ENCODE results near the gene BET1L. TPM values are rescaled to one million over a fixed set of nuclear protein-coding genes. Genes with fewer than 3 reads are reported as not detected.

BET1L gene
- 18.6 and 20.2 TPM in 2 replicates for total RNA-seq

GRCh38 chr11:207208-207862, at the start of gene BET1L, which contains the start of gene RIC8A:
Gene BET1L (minus strand): TSS chr11:207399. CDS start chr11:207321, 78 bp downstream.
Gene RIC8A (plus strand): TSS chr11:207708. CDS start chr11:208855, 1,147 bp downstream.

GRCh38 chr11:236774-237767, 29.9 kb upstream of the BET1L start, which contains the start of gene PSMD13:
Gene PSMD13 (plus strand): TSS chr11:236976. CDS start chr11:237050, 74 bp downstream.

GRCh38 chr11:235997-236773, 29.0 kb upstream of the BET1L start, which contains the start of gene SIRT3:
Gene SIRT3 (minus strand): TSS chr11:236342. CDS start chr11:236328, 14 bp downstream.

GRCh38 chr11:192674-193128, 14.5 kb downstream of the BET1L start, which contains the start of gene SCGB1C1:
Gene SCGB1C1 (plus strand): TSS chr11:193078. CDS start chr11:193100, 22 bp downstream.

Other genes starting within 250 kb of the BET1L start
- not detected in 2 replicates for gene SCGB1C1, start 14.3 kb downstream of the BET1L start, total RNA-seq
- 161 and 178 TPM in 2 replicates for gene RIC8A, start 309 bp upstream of the BET1L start, total RNA-seq
- 8.7 and 9.8 TPM in 2 replicates for gene SIRT3, start 28.9 kb upstream of the BET1L start, total RNA-seq
- gene PSMD13, start 29.6 kb upstream of the BET1L start, total RNA-seq = 152 and 162 TPM in 2 replicates
- not detected in 2 replicates for gene NLRP6, start 71.0 kb upstream of the BET1L start, total RNA-seq
- gene PGGHG, start 81.7 kb upstream of the BET1L start, total RNA-seq = 8.1 and 9.5 TPM in 2 replicates
- gene IFITM5, start 92.1 kb upstream of the BET1L start, total RNA-seq = not detected in 2 replicates
- 113 and 138 TPM in 2 replicates for gene IFITM2, start 100.4 kb upstream of the BET1L start, total RNA-seq
- gene IFITM1, start 106.6 kb upstream of the BET1L start, total RNA-seq = 32.6 and 61.0 TPM in 2 replicates
- gene IFITM3, start 113.5 kb upstream of the BET1L start, total RNA-seq = 90.2 and 101 TPM in 2 replicates
- under 0.01 and 0.06 TPM in 2 replicates for gene B4GALNT4, start 162.1 kb upstream of the BET1L start, total RNA-seq
- gene PKP3, start 186.8 kb upstream of the BET1L start, total RNA-seq = 0.81 and 1.3 TPM in 2 replicates
- gene SIGIRR, start 207.6 kb upstream of the BET1L start, total RNA-seq = 17.8 and 19.3 TPM in 2 replicates
- not detected in 2 replicates for gene ANO9, start 234.6 kb upstream of the BET1L start, total RNA-seq
- 25.6 and 32.0 TPM in 2 replicates for gene PTDSS2, start 242.9 kb upstream of the BET1L start, total RNA-seq